Measurements from ENCODE around the gene LIPM. TPM values are rescaled to one million over a fixed set of nuclear protein-coding genes. Genes with fewer than 3 reads are reported as not detected.

Gene LIPM
- total RNA-seq, 1 donor from 2014 or later, result not detected

DNA sequence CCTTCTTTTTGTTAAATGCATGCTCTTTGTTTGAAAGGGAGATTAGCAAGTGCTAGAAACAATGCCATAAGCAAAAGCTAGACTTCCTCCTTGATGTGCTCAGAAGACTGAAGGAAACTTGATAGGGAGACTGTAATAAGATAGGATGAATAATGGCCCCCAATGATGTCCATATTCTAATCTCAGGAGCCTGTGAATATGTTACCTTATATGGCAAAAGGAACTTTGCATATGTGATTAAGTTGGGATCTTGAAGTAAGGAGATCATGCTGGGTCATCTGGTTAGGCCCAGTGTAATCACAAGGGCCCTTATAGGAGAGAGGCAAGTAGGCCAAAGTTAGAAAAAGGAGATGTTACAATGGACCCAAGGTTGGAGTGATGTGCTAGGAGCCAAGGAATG is 13.6 kb upstream of the LIPM start:
- H3K36me3 Mint-ChIP-seq (ENCODE audit: low read depth), result no peaks in the 10 kb centered on the region
- peaks cover 4% of the 10 kb centered on the region for H3K4me1 Mint-ChIP-seq (ENCODE audit: low read depth)
- no peaks in the 10 kb centered on the region for H3K27me3 Mint-ChIP-seq (ENCODE audit: low read depth)
- no peak overlapping the region for H3K27ac Mint-ChIP-seq (ENCODE audit: unreplicated experiment)
- no peak for DNase-seq (ENCODE audit: low spot score)
- H3K4me3 Mint-ChIP-seq (ENCODE audit: unreplicated experiment), result no peak overlapping the region
- no peaks in the 10 kb centered on the region for H3K9me3 Mint-ChIP-seq (ENCODE audit: low read depth)
- TF ChIP-seq, protein P1, sequence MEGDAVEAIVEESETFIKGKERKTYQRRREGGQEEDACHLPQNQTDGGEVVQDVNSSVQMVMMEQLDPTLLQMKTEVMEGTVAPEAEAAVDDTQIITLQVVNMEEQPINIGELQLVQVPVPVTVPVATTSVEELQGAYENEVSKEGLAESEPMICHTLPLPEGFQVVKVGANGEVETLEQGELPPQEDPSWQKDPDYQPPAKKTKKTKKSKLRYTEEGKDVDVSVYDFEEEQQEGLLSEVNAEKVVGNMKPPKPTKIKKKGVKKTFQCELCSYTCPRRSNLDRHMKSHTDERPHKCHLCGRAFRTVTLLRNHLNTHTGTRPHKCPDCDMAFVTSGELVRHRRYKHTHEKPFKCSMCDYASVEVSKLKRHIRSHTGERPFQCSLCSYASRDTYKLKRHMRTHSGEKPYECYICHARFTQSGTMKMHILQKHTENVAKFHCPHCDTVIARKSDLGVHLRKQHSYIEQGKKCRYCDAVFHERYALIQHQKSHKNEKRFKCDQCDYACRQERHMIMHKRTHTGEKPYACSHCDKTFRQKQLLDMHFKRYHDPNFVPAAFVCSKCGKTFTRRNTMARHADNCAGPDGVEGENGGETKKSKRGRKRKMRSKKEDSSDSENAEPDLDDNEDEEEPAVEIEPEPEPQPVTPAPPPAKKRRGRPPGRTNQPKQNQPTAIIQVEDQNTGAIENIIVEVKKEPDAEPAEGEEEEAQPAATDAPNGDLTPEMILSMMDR (IDR thresholded peaks at IDR 0.05), result no peak

DNA sequence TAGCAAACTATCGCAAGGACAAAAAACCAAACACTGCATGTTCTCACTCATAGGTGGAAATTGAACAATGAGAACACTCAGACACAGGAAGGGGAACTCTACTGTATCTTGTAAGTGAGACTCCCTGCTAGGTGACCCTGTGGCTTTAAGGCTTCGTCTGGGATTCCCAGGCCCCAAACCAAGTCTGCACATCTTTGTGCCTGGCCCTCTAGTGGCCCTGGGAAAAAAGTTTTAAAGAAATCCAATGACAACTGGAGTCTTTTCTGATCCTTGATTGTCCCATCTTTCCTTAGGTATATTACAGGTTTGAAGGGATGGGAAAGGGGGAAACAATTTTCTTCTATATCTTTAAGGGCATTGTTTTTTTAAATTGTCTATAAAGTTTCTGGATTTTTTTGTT is 10.6 kb upstream of the LIPM start:
- TF ChIP-seq, protein P1 (IDR thresholded peaks at IDR 0.05), result peak; percentile 76
- no peak for DNase-seq (ENCODE audit: low spot score)
- Mint-ChIP-seq H3K4me1 (ENCODE audit: low read depth) (peaks cover 5% of the 10 kb centered on the region), H3K9me3 (ENCODE audit: low read depth) (no peaks in the 10 kb centered on the region), H3K27ac (ENCODE audit: unreplicated experiment) (no peak overlapping the region), H3K36me3 (ENCODE audit: low read depth) (no peaks in the 10 kb centered on the region), H3K4me3 (ENCODE audit: unreplicated experiment) (no peak overlapping the region), H3K27me3 (ENCODE audit: low read depth) (no peaks in the 10 kb centered on the region)

DNA sequence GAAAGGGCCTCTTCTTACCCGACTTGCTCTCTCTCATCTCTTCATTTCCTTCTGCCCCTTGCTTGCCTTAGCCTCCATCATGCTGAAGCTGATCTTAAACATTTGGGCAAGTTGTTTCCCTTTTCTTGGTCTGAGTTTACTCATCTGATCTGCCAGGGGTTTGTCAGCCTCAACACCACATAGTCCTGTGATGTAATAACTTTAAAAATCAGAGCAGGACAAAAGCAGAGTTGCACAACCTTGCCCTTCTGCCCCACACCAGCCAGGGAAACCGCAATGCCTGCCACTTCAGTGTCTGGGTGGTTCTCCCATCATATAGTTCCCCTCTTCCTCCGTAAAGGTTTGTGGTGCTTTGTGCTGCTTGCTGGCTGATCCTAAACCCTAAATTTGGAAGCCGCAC is 9.9 kb upstream of the LIPM start:
- H3K4me3 Mint-ChIP-seq (ENCODE audit: unreplicated experiment), result no peak overlapping the region
- TF ChIP-seq, protein P1 (IDR thresholded peaks at IDR 0.05), result no peak
- no peaks in the 10 kb centered on the region for H3K36me3 Mint-ChIP-seq (ENCODE audit: low read depth)
- peaks cover 5% of the 10 kb centered on the region for H3K4me1 Mint-ChIP-seq (ENCODE audit: low read depth)
- H3K27ac Mint-ChIP-seq (ENCODE audit: unreplicated experiment), result no peak overlapping the region
- no peak for DNase-seq (ENCODE audit: low spot score)
- H3K9me3 Mint-ChIP-seq (ENCODE audit: low read depth), result no peaks in the 10 kb centered on the region
- H3K27me3 Mint-ChIP-seq (ENCODE audit: low read depth), result peaks cover 3% of the 10 kb centered on the region

DNA sequence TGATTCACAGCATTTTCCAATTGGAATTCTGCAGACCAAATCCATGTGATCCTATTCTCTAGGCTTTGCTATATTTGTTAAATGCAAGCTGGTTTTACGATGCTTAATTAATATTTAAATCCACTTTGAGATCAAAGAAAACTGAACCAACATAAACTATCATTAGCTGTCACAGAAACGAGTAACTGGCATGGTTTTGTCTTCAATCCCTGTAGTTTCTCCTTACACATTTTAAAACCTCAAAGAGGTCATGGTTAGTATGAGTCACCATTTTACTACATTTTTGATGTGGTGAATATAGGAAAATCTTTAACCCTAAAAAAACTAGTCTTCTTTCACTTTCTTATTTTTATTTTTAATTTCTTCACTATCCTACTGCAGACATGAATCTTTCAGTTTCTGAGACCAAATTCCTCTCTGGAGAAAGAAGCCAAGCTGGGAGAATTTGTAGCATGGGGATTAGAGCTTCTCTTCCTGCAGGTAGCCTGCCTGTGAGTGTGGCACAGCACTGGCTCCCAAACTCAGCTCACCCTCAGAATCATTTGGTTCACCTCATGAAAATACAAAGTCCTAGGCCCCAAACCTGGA is 8.7 kb upstream of the LIPM start:
- Mint-ChIP-seq H3K4me1 (ENCODE audit: low read depth) (peaks cover 5% of the 10 kb centered on the region), H3K36me3 (ENCODE audit: low read depth) (no peaks in the 10 kb centered on the region), H3K9me3 (ENCODE audit: low read depth) (no peaks in the 10 kb centered on the region), H3K4me3 (ENCODE audit: unreplicated experiment) (no peak overlapping the region), H3K27ac (ENCODE audit: unreplicated experiment) (no peak overlapping the region), H3K27me3 (ENCODE audit: low read depth) (peaks cover 6% of the 10 kb centered on the region)
- DNase-seq (ENCODE audit: low spot score), result no peak
- TF ChIP-seq, protein P1 (IDR thresholded peaks at IDR 0.05), result no peak

DNA sequence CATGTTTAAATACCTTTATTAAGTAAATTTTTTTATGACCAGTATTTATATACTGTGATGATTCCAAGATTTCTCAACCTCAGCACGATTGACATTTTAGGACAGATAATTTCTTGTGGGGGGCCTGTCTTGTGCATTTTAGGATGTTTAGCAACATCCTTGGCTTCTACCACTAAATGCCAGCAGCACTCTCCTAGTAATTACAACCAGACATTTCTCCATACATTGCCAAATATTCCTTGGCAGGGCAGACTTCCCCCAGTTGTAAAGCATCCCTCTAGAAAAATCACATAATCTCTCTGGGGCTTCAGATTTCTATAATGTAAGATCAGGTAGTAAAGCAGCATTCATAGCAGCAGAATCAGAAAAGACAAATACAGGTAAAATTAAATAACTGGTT is 7.8 kb upstream of the LIPM start:
- Mint-ChIP-seq H3K4me3 (ENCODE audit: unreplicated experiment) (no peak overlapping the region), H3K4me1 (ENCODE audit: low read depth) (peaks cover 5% of the 10 kb centered on the region), H3K9me3 (ENCODE audit: low read depth) (no peaks in the 10 kb centered on the region), H3K36me3 (ENCODE audit: low read depth) (no peaks in the 10 kb centered on the region), H3K27me3 (ENCODE audit: low read depth) (peaks cover 6% of the 10 kb centered on the region), H3K27ac (ENCODE audit: unreplicated experiment) (no peak overlapping the region)
- TF ChIP-seq, protein P1 (IDR thresholded peaks at IDR 0.05), result no peak
- DNase-seq (ENCODE audit: low spot score), result no peak
